Body of pancreas (tissue), 4 donors: ENCODE data around the gene ZNF253. TPM values are rescaled to one million over a fixed set of nuclear protein-coding genes. Genes with fewer than 3 reads are reported as not detected.
"Not testable (repeated sequence)": the region's sequence is repeated elsewhere in the genome, so short reads cannot be mapped to it uniquely, and the experiment has no call there.

Experiments used
- ATAC-seq: fragments of 150-250 bp; one replicate; pipeline ENCODE4 v1.9.1; 2016
- DNase-seq, 4 donors: peaks; one replicate each; pipeline ENCODE4 v3.0.0-alpha.2; 2019
- H3K27ac ChIP-seq, 4 donors: fragments of 200-600 bp; sonication (generic); 1 replicate in 3 of 4; 2 replicates in 1 of 4; pipeline versions ENCODE4 v1.5.1 to v1.6.1; 2016 to 2019; ENCODE audit warnings: mild to moderate bottlenecking in 1 of 4, mixed read lengths in 1 of 4, moderate library complexity in 1 of 4
- H3K27me3 ChIP-seq, 2 donors: fragments of 200-600 bp; sonication (generic); one replicate each; pipeline ENCODE4 v1.6.0; 2016; ENCODE audit warnings: mild to moderate bottlenecking in 1 of 2
- H3K36me3 ChIP-seq, 2 donors: fragments of 200-600 bp; sonication (generic); replicated peaks in 1 of 2; 2 replicates each; pipeline ENCODE4 v1.5.1; 2016; ENCODE audit warnings: low read depth in 2 of 2; ENCODE audit not compliant: insufficient read depth in 1 of 2
- H3K4me1 ChIP-seq: fragments of 200-600 bp; sonication (generic); one replicate; pipeline ENCODE4 v1.6.0; 2016
- H3K4me3 ChIP-seq, 2 donors: fragments of 200-600 bp; sonication (generic); 1 replicate in 1 of 2; 2 replicates in 1 of 2; pipeline ENCODE4 v1.5.1; 2016 to 2019
- H3K9me3 ChIP-seq, 3 donors: fragments of 200-600 bp; sonication (generic); 1 replicate in 2 of 3; 2 replicates in 1 of 3; pipeline ENCODE4 v1.5.1; 2016
- CTCF ChIP-seq, 7 experiments: fragments of 450-650 bp in 4 of 7; fragments of 200-600 bp in 3 of 7; sonication (generic) in 3 of 7; IDR thresholded peaks; one replicate each; pipeline ENCODE4 v1.5.1; 2016 to 2019; ENCODE audit warnings: antibody characterized with exemption in 7 of 7
- POLR2A ChIP-seq, 3 donors: fragments of 450-650 bp; IDR thresholded peaks; one replicate each; pipeline ENCODE4 v1.6.1; 2016; ENCODE audit warnings: antibody characterized with exemption in 3 of 3, mild to moderate bottlenecking in 2 of 3
- WGBS, 2 donors: methylation state at CpG; one replicate each; pipeline ENCODE4 v1.1.5; 2017; 5-methylcytosine and 5-hydroxymethylcytosine counted together
- intact Hi-C: fragments of 100-400 bp; cut with DNase I; formaldehyde crosslinking; loops from one replicate; pipeline ENCODE4 v1.15.1; 2023
- total RNA-seq, 2 donors: library from RNA; depleted of rRNA; stranded (reverse); fragments of >200 nt; gene quantifications; one replicate each; pipeline ENCODE4 v1.1.0, GENCODE V29; 2016

The ZNF253 gene
- total RNA-seq, 2 donors from 2014 or later, result 7.6 to 8.8 TPM

- DNase-seq (no peak), ATAC-seq (no peak)
- Histone ChIP-seq H3K27me3 (no peaks in the 10 kb centered on the region), H3K36me3 (no peaks in the 10 kb centered on the region), H3K9me3 (no peaks in the 10 kb centered on the region), H3K4me1 (no peaks in the 10 kb centered on the region), H3K4me3 (no peak overlapping the region), H3K27ac (no peak overlapping the region)
- WGBS, 2 donors, result 93 to 94% methylated on average over 12 of the region's 12 CpGs
- intact Hi-C loops, result no loop called here
- TF ChIP-seq CTCF (IDR thresholded peaks at IDR 0.05) (no peak), POLR2A (IDR thresholded peaks at IDR 0.05) (no peak)
Measured at GRCh38 chr19:19847781-19848180, 17.9 kb upstream of the ZNF253 start.

GRCh38 chr19:19849056-19849455, 16.6 kb upstream of the ZNF253 start:
- DNase-seq (no peak), ATAC-seq (no peak)
- no peaks in the 10 kb centered on the region for H3K27me3 ChIP-seq
- TF ChIP-seq POLR2A (IDR thresholded peaks at IDR 0.05), result no peak
- TF ChIP-seq CTCF (IDR thresholded peaks at IDR 0.05), result no peak
- H3K27ac ChIP-seq, result no peak overlapping the region
- H3K4me1 ChIP-seq, result no peaks in the 10 kb centered on the region
- WGBS, 2 donors, result 92% methylated on average over 6 of the region's 6 CpGs
- no peaks in the 10 kb centered on the region for H3K36me3 ChIP-seq
- H3K4me3 ChIP-seq, result no peak overlapping the region
- no peaks in the 10 kb centered on the region for H3K9me3 ChIP-seq
- intact Hi-C loops, result no loop called here

- H3K4me3 ChIP-seq, ATAC-seq, DNase-seq, H3K9me3 ChIP-seq, H3K36me3 ChIP-seq, intact Hi-C loops, H3K27ac ChIP-seq, H3K4me1 ChIP-seq, H3K27me3 ChIP-seq: not testable (repeated sequence)
- WGBS, 2 donors, result 68 to 83% methylated on average over 2 of the region's 2 CpGs
Measured at GRCh38 chr19:19851740-19852139, 13.9 kb upstream of the ZNF253 start.

- Histone ChIP-seq H3K9me3 (no peaks in the 10 kb centered on the region), H3K27me3 (no peaks in the 10 kb centered on the region), H3K27ac (no peak overlapping the region), H3K4me1 (no peaks in the 10 kb centered on the region), H3K4me3 (no peak overlapping the region), H3K36me3 (no peaks in the 10 kb centered on the region)
- TF ChIP-seq CTCF (IDR thresholded peaks at IDR 0.05) (no peak), POLR2A (IDR thresholded peaks at IDR 0.05) (no peak)
- intact Hi-C loops, result no loop called here
- ATAC-seq (no peak), DNase-seq (no peak)
- WGBS, 2 donors, result 83 to 91% methylated on average over 2 of the region's 2 CpGs
Measured at GRCh38 chr19:19858751-19859150, 6.9 kb upstream of the ZNF253 start.

GRCh38 chr19:19860756-19861390, 4.8 kb upstream of the ZNF253 start:
- intact Hi-C loops, result no loop called here
- ATAC-seq, result no peak
- peak in 3 of 4 donors; percentile 41 to 66 (median 41) for DNase-seq
- 27 to 38% methylated on average over 9 to 29 of the region's 29 CpGs for WGBS, 2 donors
- H3K36me3 ChIP-seq, result no peaks in the 10 kb centered on the region
- peaks cover 4% of the 10 kb centered on the region for H3K4me1 ChIP-seq
- H3K4me3 ChIP-seq, result no peak overlapping the region
- no peak overlapping the region for H3K27ac ChIP-seq
- no peak for TF ChIP-seq CTCF (IDR thresholded peaks at IDR 0.05)
- TF ChIP-seq POLR2A (IDR thresholded peaks at IDR 0.05), result no peak
- H3K27me3 ChIP-seq, result no peaks in the 10 kb centered on the region
- no peaks in the 10 kb centered on the region for H3K9me3 ChIP-seq
